ENCODE data around the gene CAPN14.

Gene CAPN14

GRCh38 chr2:31249009-31249690 lies 31.8 kb upstream of the CAPN14 start:
- Mint-ChIP-seq H3K4me1 (peaks cover 3% of the 10 kb centered on the region), H3K9me3 (no peaks in the 10 kb centered on the region)

DNA sequence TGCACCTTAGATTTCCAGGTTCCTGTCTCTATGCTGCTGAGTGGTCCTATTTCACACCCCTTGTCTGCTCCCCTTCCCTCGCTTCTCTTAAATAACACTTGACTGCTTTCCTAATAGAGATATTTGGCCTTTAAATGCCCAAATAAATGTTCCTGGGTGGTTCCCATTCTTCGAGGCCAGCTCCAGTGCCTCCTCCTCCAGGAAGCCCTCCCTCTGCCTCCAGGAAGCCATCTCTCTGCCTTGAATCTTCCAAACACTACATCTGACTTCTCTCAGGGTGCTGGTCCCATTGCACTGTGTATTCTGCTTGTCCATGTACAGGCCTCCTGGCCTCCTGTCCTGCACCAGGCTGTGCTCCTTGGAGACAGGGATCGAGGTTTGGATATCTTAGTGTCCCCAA lies 30.8 kb upstream of the CAPN14 start:
- no peak for DNase-seq
- no peak for ATAC-seq
- H3K36me3 Mint-ChIP-seq (ENCODE audit: low read depth): peaks cover 2% of the 10 kb centered on the region
- H3K27ac Mint-ChIP-seq: no peak overlapping the region
- H3K4me3 Mint-ChIP-seq: no peak overlapping the region
- H3K9me3 Mint-ChIP-seq: no peaks in the 10 kb centered on the region
- no peaks in the 10 kb centered on the region for H3K27me3 Mint-ChIP-seq
- peaks cover 3% of the 10 kb centered on the region for H3K4me1 Mint-ChIP-seq

More at GRCh38 chr2:31249009-31249690, 31.8 kb upstream of the CAPN14 start:
- Mint-ChIP-seq H3K4me3 (no peak overlapping the region), H3K27ac (no peak overlapping the region), H3K36me3 (ENCODE audit: low read depth) (peaks cover under 1% of the 10 kb centered on the region), H3K27me3 (no peaks in the 10 kb centered on the region)
- ATAC-seq (no peak), DNase-seq (no peak)

GRCh38 chr2:31247711-31248110 lies 30.4 kb upstream of the CAPN14 start:
- DNase-seq (no peak), ATAC-seq (no peak)
- Mint-ChIP-seq H3K27me3 (no peaks in the 10 kb centered on the region), H3K27ac (no peak overlapping the region), H3K9me3 (no peaks in the 10 kb centered on the region), H3K36me3 (ENCODE audit: low read depth) (peaks cover 2% of the 10 kb centered on the region), H3K4me1 (peaks cover 3% of the 10 kb centered on the region), H3K4me3 (no peak overlapping the region)

DNA sequence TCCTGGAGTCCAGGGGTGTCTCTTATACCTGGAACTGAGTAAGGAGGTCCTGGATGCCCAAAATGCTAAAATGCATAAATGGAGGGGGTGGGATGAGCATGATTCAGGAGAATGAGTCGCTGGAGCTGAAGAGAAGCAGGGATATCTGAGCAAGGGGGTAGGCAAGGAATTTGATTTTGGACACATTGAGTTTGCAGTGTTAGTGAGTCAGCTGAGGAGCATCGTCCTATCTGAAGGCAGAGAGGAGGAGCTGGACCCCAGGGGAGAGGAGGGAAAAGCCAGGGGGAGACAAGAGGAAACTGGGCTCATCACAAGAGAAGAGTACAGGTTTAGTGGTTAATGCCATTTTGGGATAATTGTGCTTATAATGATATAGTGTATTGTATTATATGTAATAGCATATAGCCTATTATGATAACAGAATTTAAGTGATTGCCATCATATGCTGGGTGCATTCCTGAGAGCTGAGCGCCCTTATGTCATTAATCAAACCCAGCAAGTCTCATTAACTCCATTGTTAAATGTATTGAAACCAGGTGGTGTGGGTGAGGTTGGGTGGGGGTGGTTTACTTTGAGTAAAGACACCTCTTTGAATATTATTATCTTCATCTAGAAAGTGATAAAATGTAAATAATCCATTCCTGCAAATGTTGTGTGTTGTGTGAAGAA lies 29.0 kb upstream of the CAPN14 start:
- peaks cover 2% of the 10 kb centered on the region for H3K36me3 Mint-ChIP-seq (ENCODE audit: low read depth)
- H3K4me3 Mint-ChIP-seq: no peak overlapping the region
- H3K4me1 Mint-ChIP-seq: peaks cover 2% of the 10 kb centered on the region
- H3K27ac Mint-ChIP-seq: no peak overlapping the region
- no peak for ATAC-seq
- no peak for DNase-seq
- H3K27me3 Mint-ChIP-seq: no peaks in the 10 kb centered on the region
- no peaks in the 10 kb centered on the region for H3K9me3 Mint-ChIP-seq

GRCh38 chr2:31244101-31244500 lies 26.8 kb upstream of the CAPN14 start:
- ATAC-seq: no peak

DNA sequence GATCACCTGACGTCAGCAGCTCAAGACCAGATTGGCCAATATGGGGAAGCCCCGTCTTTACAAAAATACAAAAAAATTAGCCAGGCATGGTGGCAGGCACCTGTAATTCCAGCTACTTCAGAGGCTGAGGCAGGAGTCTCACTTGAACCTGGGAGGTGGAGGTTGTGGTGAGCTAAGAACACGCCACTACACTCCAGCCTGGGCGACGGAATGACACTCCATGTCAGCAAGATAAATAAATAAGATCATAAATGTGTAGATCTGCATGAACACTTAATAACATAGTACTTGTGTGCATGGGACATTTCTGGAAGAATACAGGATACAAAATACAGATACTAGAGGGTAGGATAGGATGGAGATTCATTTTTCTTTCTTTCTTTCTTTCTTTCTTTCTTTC lies 25.7 kb upstream of the CAPN14 start:
- Mint-ChIP-seq H3K27me3 (no peaks in the 10 kb centered on the region), H3K4me3 (no peak overlapping the region), H3K36me3 (ENCODE audit: low read depth) (peaks cover 2% of the 10 kb centered on the region), H3K27ac (no peak overlapping the region), H3K4me1 (peaks cover 2% of the 10 kb centered on the region), H3K9me3 (no peaks in the 10 kb centered on the region)
- no peak for ATAC-seq
- DNase-seq: no peak

More at GRCh38 chr2:31244101-31244500, 26.8 kb upstream of the CAPN14 start:
- Mint-ChIP-seq H3K27me3 (no peaks in the 10 kb centered on the region), H3K4me1 (peaks cover 2% of the 10 kb centered on the region), H3K36me3 (ENCODE audit: low read depth) (peaks cover 2% of the 10 kb centered on the region), H3K9me3 (no peaks in the 10 kb centered on the region), H3K4me3 (no peak overlapping the region), H3K27ac (no peak overlapping the region)
- no peak for DNase-seq

DNA sequence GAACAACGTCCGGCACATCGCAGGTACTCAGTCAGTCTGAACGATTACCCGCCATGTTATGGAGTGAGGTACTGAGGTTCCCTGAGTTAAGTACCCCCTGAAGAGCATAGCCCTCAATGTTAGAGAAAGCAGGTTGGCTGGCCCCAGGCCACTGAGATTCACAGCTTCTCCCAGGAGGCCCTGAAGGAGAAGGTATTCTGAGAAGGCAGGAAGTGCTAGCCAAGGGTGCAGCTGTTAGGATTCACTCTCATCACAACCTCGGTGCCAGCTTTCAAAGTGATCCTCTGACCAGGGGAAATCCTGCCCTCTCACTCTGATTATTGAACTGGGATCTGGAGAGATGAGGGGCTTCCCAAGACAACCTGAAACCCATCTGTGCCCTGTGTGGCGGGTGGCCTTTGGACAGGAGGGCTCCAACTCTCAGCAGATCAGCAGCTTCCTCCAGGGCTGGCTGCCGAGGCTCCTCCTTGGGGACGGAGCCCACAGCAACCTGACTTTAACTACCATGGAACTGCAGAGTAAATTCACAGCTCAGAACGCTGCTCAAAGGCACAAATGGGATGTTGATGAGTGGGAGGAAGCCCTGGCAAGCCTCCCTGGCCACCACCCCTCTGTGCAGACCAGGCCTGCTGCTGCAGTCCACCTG lies 24.4 kb upstream of the CAPN14 start:
- no peak for DNase-seq
- no peaks in the 10 kb centered on the region for H3K9me3 Mint-ChIP-seq
- ATAC-seq: no peak
- H3K27me3 Mint-ChIP-seq: no peaks in the 10 kb centered on the region
- H3K36me3 Mint-ChIP-seq (ENCODE audit: low read depth): peaks cover 2% of the 10 kb centered on the region
- H3K4me1 Mint-ChIP-seq: peaks cover 2% of the 10 kb centered on the region
- H3K27ac Mint-ChIP-seq: no peak overlapping the region
- no peak overlapping the region for H3K4me3 Mint-ChIP-seq

DNA sequence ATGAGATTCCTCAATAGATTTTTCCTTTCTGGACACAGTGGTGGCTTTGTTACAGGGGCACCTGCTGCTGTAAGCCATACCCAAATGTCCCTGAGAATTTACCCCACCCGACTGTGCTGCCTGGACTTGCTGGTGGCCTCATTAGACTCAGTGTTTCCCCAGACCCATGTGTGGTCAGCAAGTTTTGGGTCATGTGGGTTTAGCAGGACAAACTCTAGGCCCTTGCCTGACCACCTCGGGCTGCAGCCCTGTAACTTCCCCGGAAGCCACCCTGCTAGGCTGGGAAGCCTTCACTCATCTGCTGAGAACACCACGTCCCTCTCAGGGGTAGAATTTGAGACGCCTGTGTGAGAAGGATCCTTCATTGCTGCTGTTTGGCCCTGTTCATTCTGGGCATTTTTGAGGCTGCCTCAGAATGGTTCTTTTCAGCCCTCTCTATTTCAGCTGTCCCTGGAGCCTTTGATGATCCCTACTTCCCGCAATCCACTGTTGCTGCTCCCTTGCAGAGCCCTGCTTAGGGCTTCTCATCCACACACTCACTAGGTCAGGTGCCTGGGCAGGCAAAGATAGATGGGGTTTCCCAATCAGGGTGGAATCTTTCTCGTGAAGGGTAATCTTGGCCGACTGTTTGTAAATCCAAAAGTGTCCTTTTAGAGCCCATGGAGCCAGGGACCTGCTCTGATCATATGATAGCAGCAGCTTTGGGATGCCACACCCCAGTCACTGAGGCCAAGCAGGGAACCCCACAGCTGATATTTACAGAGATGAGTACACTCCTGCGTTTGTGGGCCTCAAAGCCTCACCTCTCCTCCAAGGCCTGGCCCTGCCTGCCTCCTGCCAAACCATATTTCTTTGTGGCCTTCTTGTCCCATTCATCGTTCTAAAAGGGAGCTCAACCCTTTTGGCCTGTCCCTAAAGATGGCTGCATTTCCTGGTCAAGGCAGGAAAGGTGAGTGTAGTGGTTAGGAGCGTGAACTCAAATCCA lies 23.4 kb upstream of the CAPN14 start:
- Mint-ChIP-seq H3K27ac (no peak overlapping the region), H3K9me3 (no peaks in the 10 kb centered on the region), H3K4me1 (peaks cover 2% of the 10 kb centered on the region), H3K27me3 (no peaks in the 10 kb centered on the region), H3K4me3 (no peak overlapping the region), H3K36me3 (ENCODE audit: low read depth) (peaks cover 2% of the 10 kb centered on the region)
- ATAC-seq (no peak), DNase-seq (no peak)

DNA sequence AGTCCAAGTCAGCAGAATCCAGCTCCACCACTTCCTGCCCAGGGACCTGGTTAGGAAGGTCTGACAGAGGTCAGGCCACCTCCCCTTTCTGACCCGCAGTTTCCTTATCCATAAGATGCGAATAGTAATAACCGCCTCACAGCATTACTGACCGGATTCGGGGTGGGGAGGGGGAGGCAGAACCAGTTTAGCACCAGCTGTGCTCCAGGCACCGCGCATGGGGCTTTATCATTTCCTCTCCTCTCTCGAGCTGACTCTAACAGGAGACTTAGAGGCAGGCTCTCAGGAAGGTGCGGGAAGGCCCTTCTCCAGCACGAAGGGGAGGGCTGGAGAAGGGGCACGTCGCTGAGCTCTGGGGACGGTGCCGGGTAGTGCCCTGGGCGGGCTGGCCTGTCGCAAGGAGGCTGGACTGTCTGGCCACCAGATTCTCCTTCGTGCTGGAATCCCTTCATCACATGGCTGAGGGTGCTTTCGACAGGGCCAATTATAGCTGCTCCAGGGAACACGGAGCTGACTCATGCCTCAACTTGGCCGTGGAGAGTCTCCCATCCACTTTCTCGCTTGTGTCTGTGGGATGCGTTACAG lies 22.4 kb upstream of the CAPN14 start:
- Mint-ChIP-seq H3K36me3 (ENCODE audit: low read depth) (peaks cover 2% of the 10 kb centered on the region), H3K27ac (no peak overlapping the region), H3K4me3 (no peak overlapping the region), H3K9me3 (no peaks in the 10 kb centered on the region), H3K27me3 (no peaks in the 10 kb centered on the region), H3K4me1 (peaks cover 11% of the 10 kb centered on the region)
- ATAC-seq (no peak), DNase-seq (no peak)

DNA sequence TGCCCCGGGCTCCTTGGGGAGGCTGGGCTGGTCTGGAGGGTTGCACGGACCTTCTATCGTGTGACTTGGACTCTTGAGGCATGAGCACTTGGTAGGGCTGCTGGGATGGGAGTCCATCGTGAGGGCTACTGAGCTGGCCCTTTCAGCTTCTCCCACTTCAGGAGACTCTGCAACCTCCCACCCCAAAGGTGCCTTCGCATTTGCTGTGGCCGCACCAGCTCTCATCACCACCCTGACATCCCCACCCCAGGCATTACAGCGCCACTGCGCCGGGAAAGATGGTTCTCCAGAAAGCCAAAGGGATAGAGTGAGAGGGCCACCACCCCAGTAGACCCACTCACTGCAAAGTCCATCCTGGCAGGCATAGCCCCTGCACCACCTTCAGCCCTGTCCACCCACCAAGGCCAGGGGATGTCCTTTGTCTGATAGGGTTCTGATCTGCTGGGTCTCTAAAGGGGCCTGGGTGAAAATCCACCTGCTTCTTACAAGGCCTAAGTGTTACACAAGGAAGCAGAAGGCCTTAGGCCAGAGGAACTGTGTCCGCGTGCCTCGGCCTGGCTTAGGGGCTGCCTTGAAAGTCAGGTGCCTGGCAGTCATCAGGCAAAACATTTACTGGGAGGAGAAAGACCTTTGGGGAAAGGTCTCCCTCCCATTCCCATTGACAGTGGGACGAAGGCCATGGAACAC lies 21.7 kb upstream of the CAPN14 start:
- Mint-ChIP-seq H3K27ac (no peak overlapping the region), H3K4me3 (no peak overlapping the region), H3K4me1 (peaks cover 12% of the 10 kb centered on the region), H3K36me3 (ENCODE audit: low read depth) (peaks cover under 1% of the 10 kb centered on the region), H3K27me3 (no peaks in the 10 kb centered on the region), H3K9me3 (no peaks in the 10 kb centered on the region)
- ATAC-seq (no peak), DNase-seq (no peak)

DNA sequence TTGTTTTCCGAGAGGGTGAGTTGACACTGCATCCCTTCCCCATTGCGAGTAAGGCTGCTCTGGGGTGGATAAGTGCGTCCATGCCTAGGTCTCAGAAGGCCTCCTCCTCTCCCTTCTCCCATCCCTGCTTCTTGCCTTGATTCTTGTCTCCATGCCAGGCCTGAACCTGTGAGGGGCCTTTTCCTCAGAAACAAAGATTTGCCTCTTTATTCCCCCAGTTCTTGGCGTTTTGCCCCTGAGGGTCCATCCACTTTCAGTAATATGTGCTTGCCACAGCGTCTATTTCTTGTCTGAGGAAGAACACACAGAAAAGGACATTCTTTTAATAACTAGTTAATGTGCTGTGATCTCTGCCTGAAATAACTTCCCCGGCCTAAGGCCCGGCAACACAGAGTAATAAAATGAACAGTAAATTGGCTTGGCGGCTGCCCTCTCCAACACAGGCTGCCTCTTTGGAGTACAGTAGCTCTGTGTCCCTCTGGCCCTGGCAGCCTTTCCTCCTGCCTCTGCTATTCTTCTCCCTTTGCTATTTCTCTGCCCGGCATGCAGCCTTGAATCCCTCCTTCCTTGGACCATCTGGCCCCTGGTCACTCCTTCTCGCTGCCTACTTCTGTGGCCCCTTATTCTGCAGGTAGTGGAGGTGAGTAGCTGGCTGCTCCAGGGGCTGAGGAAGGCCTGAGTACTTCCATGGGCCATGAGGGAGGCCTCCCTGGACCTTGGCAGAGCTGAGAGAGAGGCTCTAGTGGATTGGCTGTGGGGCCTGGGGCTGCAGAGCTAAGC lies 21.0 kb upstream of the CAPN14 start:
- H3K27me3 Mint-ChIP-seq: no peaks in the 10 kb centered on the region
- peaks cover 17% of the 10 kb centered on the region for H3K4me1 Mint-ChIP-seq
- no peak overlapping the region for H3K4me3 Mint-ChIP-seq
- ATAC-seq: no peak
- no peak overlapping the region for H3K27ac Mint-ChIP-seq
- no peak for DNase-seq
- H3K9me3 Mint-ChIP-seq: no peaks in the 10 kb centered on the region
- no peaks in the 10 kb centered on the region for H3K36me3 Mint-ChIP-seq (ENCODE audit: low read depth)

- no peak overlapping the region for H3K27ac Mint-ChIP-seq
- no peaks in the 10 kb centered on the region for H3K36me3 Mint-ChIP-seq (ENCODE audit: low read depth)
- no peak for ATAC-seq
- no peak overlapping the region for H3K4me3 Mint-ChIP-seq
- no peaks in the 10 kb centered on the region for H3K27me3 Mint-ChIP-seq
- no peaks in the 10 kb centered on the region for H3K9me3 Mint-ChIP-seq
- DNase-seq: no peak
- peaks cover 21% of the 10 kb centered on the region for H3K4me1 Mint-ChIP-seq
Observed at GRCh38 chr2:31237348-31238017, 20.2 kb upstream of the CAPN14 start.
